ENCODE data around the gene OR3A3.
"Not testable (repeated sequence)": the region's sequence is repeated elsewhere in the genome, so short reads cannot be mapped to it uniquely, and the experiment has no call there.

OR3A3 gene

DNA sequence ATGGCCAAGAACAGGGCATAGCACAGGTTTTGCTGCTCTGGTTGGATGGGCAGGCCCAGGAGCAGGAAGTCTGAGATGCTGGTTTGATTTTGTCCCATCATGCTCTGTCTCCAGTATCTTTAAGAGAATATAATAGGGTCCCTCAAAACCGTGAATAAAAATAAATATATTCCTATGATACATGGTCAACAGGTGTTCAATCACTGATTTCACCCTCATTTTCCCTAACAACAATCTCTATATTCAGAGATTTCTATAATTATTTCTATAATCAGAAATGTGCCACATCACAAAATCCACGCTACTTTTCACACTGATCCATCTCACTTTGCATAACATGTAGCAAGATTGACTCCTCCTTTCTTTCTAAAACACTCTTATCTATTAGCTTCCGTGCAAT is 22.6 kb downstream of the OR3A3 start, which contains the start of gene OR1E2:
TSS of gene OR1E2 (minus strand) at position 101 of the 400 bp plus-strand sequence. CDS start at position 101, 0 bp downstream.
- CTCF ChIA-PET = no interaction called here
- no peak for TF ChIP-seq CTBP1 (IDR thresholded peaks at IDR 0.05; ENCODE audit: borderline replicate concordance)
- no peak for DNase-seq (ENCODE audit: extremely low spot score)
- POLR2A ChIA-PET = no interaction called here

DNA sequence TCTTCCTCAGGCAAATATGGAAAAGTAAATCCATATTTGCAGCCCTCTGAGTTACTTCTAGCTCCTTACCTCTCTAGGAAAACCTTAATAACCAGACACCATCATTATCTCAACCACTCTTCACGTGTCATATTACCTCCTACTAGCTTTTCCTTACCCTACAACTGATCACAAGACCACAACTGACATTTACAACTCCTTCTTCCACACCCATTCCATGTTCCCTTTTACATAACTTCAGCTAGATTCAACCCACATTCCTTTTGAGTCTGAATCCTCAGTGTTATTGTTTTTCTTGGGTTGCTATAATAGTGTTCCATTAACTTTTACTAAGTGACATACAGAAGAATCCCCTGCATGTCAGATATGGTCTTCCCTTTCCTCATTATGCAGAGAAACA is 27.2 kb downstream of the OR3A3 start:
- POLR2A ChIA-PET = no interaction called here
- DNase-seq (ENCODE audit: extremely low spot score) = no peak
- TF ChIP-seq SUZ12 (IDR thresholded peaks at IDR 0.05) = no peak
- CTCF ChIA-PET = no interaction called here

DNA sequence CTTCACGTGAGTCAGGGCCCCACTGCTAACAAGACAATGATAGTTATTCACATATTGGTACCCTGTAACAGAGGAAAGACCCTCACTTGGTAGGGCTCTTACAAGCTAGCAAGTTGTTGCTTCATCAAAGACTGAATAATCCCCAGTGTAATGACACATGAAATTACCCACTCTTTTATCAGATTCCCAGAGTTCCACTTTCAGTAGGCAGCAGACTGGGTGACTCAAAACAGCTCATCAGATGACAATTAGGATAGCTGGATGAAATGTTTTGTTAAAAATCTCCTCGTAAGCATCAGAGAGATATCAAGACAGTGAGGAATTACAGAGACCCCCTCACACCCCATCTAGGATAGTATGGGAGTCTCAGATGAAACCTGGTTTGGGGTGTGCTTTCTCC is 29.3 kb downstream of the OR3A3 start:
- POLR2A ChIA-PET = no interaction called here
- TF ChIP-seq L3MBTL2 (conservative IDR thresholded peaks at IDR 0.05) (no peak), BHLHE40 (IDR thresholded peaks at IDR 0.05; ENCODE audit: borderline replicate concordance) (no peak), NFRKB (IDR thresholded peaks at IDR 0.05) (no peak), CTBP1 (IDR thresholded peaks at IDR 0.05; ENCODE audit: borderline replicate concordance) (no peak), SP1 (IDR thresholded peaks at IDR 0.05) (no peak), LEF1 (IDR thresholded peaks at IDR 0.05; ENCODE audit: borderline replicate concordance) (no peak), ARNT (IDR thresholded peaks at IDR 0.05) (no peak), ELF4 (IDR thresholded peaks at IDR 0.05) (no peak), SUZ12 (IDR thresholded peaks at IDR 0.05) (no peak), FOXM1 (IDR thresholded peaks at IDR 0.05; ENCODE audit: borderline replicate concordance) (no peak), FOXK2 (IDR thresholded peaks at IDR 0.05) (no peak), FOXA1 (IDR thresholded peaks at IDR 0.05) (no peak), TARDBP (IDR thresholded peaks at IDR 0.05) (no peak), PKNOX1 (IDR thresholded peaks at IDR 0.05) (no peak), ZNF384 (IDR thresholded peaks at IDR 0.05) (no peak), HDGF (IDR thresholded peaks at IDR 0.05; ENCODE audit: borderline replicate concordance) (no peak)
- no peak for DNase-seq (ENCODE audit: extremely low spot score)
- CTCF ChIA-PET = no interaction called here

- DNase-seq (ENCODE audit: extremely low spot score) = peak; percentile 32
- TF ChIP-seq PKNOX1 (IDR thresholded peaks at IDR 0.05) (no peak), NFRKB (IDR thresholded peaks at IDR 0.05) (no peak), CTBP1 (IDR thresholded peaks at IDR 0.05; ENCODE audit: borderline replicate concordance) (no peak), TARDBP (IDR thresholded peaks at IDR 0.05) (no peak), FOXA1 (IDR thresholded peaks at IDR 0.05) (no peak), SP1 (IDR thresholded peaks at IDR 0.05) (no peak), ZNF384 (IDR thresholded peaks at IDR 0.05) (no peak), FOXM1 (IDR thresholded peaks at IDR 0.05; ENCODE audit: borderline replicate concordance) (no peak), FOXK2 (IDR thresholded peaks at IDR 0.05) (no peak), ARNT (IDR thresholded peaks at IDR 0.05) (no peak), SUZ12 (IDR thresholded peaks at IDR 0.05) (no peak), HDGF (IDR thresholded peaks at IDR 0.05; ENCODE audit: borderline replicate concordance) (no peak), ELF4 (IDR thresholded peaks at IDR 0.05) (no peak), BHLHE40 (IDR thresholded peaks at IDR 0.05; ENCODE audit: borderline replicate concordance) (no peak), L3MBTL2 (conservative IDR thresholded peaks at IDR 0.05) (no peak), LEF1 (IDR thresholded peaks at IDR 0.05; ENCODE audit: borderline replicate concordance) (no peak)
- POLR2A ChIA-PET = no interaction called here
- CTCF ChIA-PET = no interaction called here
These were observed 36.5 kb downstream of the OR3A3 start for GRCh38 chr17:3447625-3448024.

DNA sequence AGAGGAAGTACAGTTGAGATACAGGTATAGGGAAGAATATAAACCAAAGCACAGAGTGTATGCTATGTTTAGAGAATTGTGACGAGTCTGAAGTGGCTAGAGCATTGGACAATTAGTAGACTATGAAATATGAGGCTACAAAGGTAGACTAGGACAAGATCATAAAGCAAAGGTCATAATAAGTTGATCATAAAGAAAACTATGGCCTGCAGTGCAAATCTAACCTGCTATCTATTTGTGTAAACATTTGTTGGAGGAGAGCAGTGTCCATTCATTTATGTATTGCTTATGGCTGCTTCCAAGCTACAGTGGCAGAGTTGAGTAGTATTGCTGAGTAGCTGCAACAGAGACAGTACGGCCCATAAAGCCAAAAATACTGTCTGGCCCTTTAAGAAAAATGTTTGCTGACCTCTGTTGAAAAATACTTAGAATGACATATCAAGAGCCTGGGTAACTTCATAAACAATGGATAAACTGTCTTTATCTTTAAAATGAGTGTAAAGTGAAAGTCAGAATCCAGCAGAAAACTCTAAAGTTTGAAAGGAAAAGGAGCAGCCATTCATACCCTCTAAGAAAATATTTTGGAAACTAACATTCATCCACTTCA is 37.0 kb downstream of the OR3A3 start:
- TF ChIP-seq SUZ12 (IDR thresholded peaks at IDR 0.05) = no peak
- no peak for TF ChIP-seq ELF4 (IDR thresholded peaks at IDR 0.05)
- no peak for TF ChIP-seq FOXM1 (IDR thresholded peaks at IDR 0.05; ENCODE audit: borderline replicate concordance)
- no peak for TF ChIP-seq TARDBP (IDR thresholded peaks at IDR 0.05)
- POLR2A ChIA-PET = no interaction called here
- CTCF ChIA-PET = no interaction called here
- no peak for DNase-seq (ENCODE audit: extremely low spot score)

- POLR2A ChIA-PET; CTCF ChIA-PET; DNase-seq (ENCODE audit: extremely low spot score): not testable (repeated sequence)
These were observed 55.2 kb downstream of the OR3A3 start for GRCh38 chr17:3466355-3466754.

- TF ChIP-seq FOXM1 (IDR thresholded peaks at IDR 0.05; ENCODE audit: borderline replicate concordance) (no peak), ZNF384 (IDR thresholded peaks at IDR 0.05) (no peak), PKNOX1 (IDR thresholded peaks at IDR 0.05) (no peak), CTBP1 (IDR thresholded peaks at IDR 0.05; ENCODE audit: borderline replicate concordance) (no peak), NFRKB (IDR thresholded peaks at IDR 0.05) (no peak), ARNT (IDR thresholded peaks at IDR 0.05) (no peak)
- CTCF ChIA-PET = no interaction called here
- POLR2A ChIA-PET = no interaction called here
- no peak for DNase-seq (ENCODE audit: extremely low spot score)
These were observed 58.4 kb downstream of the OR3A3 start for GRCh38 chr17:3469529-3469928.
